Rectal smooth muscle tissue (tissue), 1 donor: ENCODE results near the gene NPAS2.

Experiments used
- H3K27ac ChIP-seq: one replicate; pipeline ENCODE4 v1.7.0; 2013; ENCODE audit warnings: low read depth, low read length, inconsistent platforms
- H3K27me3 ChIP-seq: one replicate; pipeline ENCODE4 v1.7.0; 2013; ENCODE audit warnings: low read length; ENCODE audit not compliant: control insufficient read depth, insufficient read depth
- H3K36me3 ChIP-seq: one replicate; pipeline ENCODE4 v1.7.0; 2013; ENCODE audit warnings: low read length; ENCODE audit not compliant: control insufficient read depth, insufficient read depth
- H3K4me1 ChIP-seq: one replicate; pipeline ENCODE4 v1.7.0; 2013; ENCODE audit warnings: low read length; ENCODE audit not compliant: control insufficient read depth, insufficient read depth
- H3K4me3 ChIP-seq: one replicate; pipeline ENCODE4 v1.7.0; 2013; ENCODE audit warnings: low read length
- H3K9ac ChIP-seq: one replicate; pipeline ENCODE4 v1.7.0; 2013; ENCODE audit warnings: low read length

NPAS2 gene

DNA sequence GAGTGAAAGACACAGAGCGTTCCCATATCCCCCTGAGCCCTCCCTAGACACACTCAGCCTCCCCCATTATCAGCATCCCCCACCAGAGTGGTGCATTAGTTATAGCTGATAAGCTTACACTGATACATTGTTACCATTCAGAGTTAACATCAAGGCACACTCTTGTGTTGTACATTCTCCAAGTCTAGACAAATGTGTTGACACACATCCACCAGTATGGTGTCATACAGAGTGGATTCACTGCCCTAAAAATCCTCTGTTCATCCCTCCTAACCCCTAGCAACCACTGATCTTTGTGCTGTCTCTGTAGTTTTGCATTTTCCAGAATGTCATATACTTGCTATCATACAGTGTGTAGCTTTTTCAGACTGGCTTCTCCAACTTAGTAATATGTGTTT, 104.2 kb downstream of the NPAS2 start:
- Histone ChIP-seq H3K27me3 (no peaks in the 10 kb centered on the region), H3K27ac (peak overlapping the region; percentile 62), H3K36me3 (no peaks in the 10 kb centered on the region), H3K4me1 (peaks cover 3% of the 10 kb centered on the region), H3K4me3 (peak overlapping the region; percentile 44), H3K9ac (no peak overlapping the region)

GRCh38 chr2:100924520-100925451, 104.8 kb downstream of the NPAS2 start:
- H3K27ac ChIP-seq: peak overlapping the region; percentile 62

GRCh38 chr2:100928235-100928634, 108.3 kb downstream of the NPAS2 start:
- no peak overlapping the region for H3K4me3 ChIP-seq

More at GRCh38 chr2:100924520-100925451, 104.8 kb downstream of the NPAS2 start:
- H3K36me3 ChIP-seq: no peaks in the 10 kb centered on the region
- H3K27me3 ChIP-seq: no peaks in the 10 kb centered on the region
- peak overlapping the region; percentile 44 for H3K4me3 ChIP-seq
- H3K4me1 ChIP-seq: peaks cover 3% of the 10 kb centered on the region
- H3K9ac ChIP-seq: no peak overlapping the region

GRCh38 chr2:100929147-100929546, 109.2 kb downstream of the NPAS2 start:
- H3K4me3 ChIP-seq: no peak overlapping the region
- no peaks in the 10 kb centered on the region for H3K27me3 ChIP-seq
- peaks cover 3% of the 10 kb centered on the region for H3K4me1 ChIP-seq
- H3K27ac ChIP-seq: no peak overlapping the region
- H3K9ac ChIP-seq: no peak overlapping the region
- peaks cover 2% of the 10 kb centered on the region for H3K36me3 ChIP-seq

More at GRCh38 chr2:100928235-100928634, 108.3 kb downstream of the NPAS2 start:
- H3K4me1 ChIP-seq: peaks cover 3% of the 10 kb centered on the region
- H3K9ac ChIP-seq: no peak overlapping the region
- H3K36me3 ChIP-seq: no peaks in the 10 kb centered on the region
- no peak overlapping the region for H3K27ac ChIP-seq
- no peaks in the 10 kb centered on the region for H3K27me3 ChIP-seq

DNA sequence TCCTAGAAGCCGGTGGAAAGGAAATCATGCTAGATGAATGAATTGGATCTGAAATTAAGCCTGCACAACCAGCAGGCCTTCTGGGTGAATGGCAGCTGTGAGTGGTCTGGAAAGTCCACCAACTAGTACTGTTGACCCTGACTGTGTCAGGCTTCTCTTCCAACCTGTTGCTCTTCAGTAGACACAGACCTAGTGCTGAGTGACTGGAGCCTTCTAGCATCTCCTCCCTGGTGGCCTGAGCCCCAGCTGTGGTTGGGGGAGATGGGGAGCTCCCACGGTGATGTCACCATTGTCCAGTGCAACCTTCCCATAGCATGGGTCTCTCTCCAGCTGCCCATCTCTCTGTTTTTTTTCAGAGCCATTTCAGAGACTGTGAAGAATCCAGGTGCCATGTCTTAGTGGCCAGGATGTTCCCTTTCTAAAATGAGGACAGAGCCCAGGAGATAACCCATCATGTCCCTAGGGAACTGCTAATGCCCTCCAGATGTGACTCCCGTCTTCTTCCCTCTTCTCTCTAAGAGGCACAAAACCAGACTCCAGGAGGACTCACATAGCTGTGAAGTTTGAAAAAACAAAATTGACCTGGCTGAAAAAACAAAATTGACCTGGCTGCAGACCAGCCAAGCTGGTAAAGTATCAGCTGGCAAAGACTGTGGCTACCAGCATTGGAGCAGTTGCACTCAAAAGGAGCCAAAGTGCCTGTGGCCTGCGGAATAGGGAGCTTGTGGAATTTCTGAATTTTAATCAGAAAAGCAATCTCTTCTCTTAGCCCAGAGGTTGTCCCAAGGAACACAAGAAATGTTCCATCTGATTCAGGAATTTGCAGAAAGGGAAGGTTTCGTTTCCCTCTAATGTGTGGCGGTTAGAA, 114.8 kb downstream of the NPAS2 start:
- no peak overlapping the region for H3K27ac ChIP-seq
- no peak overlapping the region for H3K4me3 ChIP-seq
- H3K9ac ChIP-seq: no peak overlapping the region
- no peaks in the 10 kb centered on the region for H3K27me3 ChIP-seq
- H3K4me1 ChIP-seq: no peaks in the 10 kb centered on the region
- H3K36me3 ChIP-seq: peaks cover 2% of the 10 kb centered on the region

DNA sequence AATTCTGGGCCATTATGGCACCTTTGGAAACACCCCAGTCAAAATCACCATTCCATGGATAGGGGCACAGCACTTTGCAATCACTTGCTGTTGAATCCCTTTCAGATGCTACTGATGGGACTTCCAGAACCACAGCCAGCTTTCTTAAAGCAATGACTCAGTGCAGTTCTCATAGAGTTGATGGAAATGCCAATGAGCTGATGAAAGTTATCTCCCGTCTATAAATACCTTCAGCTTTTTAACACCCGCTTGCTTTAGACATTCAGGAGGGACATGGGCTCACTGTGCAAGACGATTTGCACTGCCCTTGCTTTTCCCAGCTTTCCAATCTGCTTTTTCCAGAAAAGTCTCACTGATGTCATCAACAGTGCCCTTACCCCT, 115.4 kb downstream of the NPAS2 start:
- no peaks in the 10 kb centered on the region for H3K27me3 ChIP-seq
- H3K4me3 ChIP-seq: no peak overlapping the region
- no peak overlapping the region for H3K9ac ChIP-seq
- no peaks in the 10 kb centered on the region for H3K4me1 ChIP-seq
- H3K36me3 ChIP-seq: peaks cover 2% of the 10 kb centered on the region
- H3K27ac ChIP-seq: no peak overlapping the region

DNA sequence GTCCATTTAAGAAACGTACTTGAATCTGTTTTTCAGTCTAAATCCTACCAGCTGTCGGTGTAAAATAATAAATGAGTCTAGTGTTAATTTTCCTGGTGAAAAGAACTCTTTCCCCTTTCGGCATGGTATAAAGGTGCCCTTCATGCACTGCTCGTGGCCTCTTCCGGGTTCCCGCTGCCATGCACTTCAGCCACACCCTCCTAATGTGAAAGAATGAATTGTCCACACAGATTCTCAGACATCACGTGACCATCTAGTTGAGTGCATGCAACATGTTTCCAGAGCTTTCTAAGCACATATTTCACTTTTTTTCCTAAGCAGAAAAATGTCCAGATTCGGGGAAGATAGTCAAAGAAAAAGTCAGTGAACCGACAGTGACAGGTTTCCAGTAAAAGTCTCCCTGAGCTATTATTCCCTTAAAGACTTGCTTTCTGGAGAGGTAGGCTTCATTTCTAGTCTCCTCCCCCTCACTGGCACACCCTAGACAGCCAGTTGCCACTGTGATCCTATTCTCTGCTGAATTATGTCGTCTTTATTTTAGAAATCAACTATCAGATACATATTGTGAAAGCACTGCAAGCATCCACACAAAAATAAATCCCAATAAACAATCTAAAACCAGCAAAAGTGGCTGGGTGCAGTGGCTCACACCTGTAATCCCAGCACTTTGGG, 116.3 kb downstream of the NPAS2 start:
- Histone ChIP-seq H3K4me1 (no peaks in the 10 kb centered on the region), H3K9ac (no peak overlapping the region), H3K27me3 (no peaks in the 10 kb centered on the region), H3K36me3 (peaks cover 2% of the 10 kb centered on the region), H3K27ac (no peak overlapping the region), H3K4me3 (no peak overlapping the region)

- Histone ChIP-seq H3K27me3 (no peaks in the 10 kb centered on the region), H3K27ac (no peak overlapping the region), H3K9ac (no peak overlapping the region), H3K4me1 (no peaks in the 10 kb centered on the region), H3K36me3 (peaks cover 2% of the 10 kb centered on the region), H3K4me3 (no peak overlapping the region)
These were observed 117.1 kb downstream of the NPAS2 start for GRCh38 chr2:100936972-100937542.

DNA sequence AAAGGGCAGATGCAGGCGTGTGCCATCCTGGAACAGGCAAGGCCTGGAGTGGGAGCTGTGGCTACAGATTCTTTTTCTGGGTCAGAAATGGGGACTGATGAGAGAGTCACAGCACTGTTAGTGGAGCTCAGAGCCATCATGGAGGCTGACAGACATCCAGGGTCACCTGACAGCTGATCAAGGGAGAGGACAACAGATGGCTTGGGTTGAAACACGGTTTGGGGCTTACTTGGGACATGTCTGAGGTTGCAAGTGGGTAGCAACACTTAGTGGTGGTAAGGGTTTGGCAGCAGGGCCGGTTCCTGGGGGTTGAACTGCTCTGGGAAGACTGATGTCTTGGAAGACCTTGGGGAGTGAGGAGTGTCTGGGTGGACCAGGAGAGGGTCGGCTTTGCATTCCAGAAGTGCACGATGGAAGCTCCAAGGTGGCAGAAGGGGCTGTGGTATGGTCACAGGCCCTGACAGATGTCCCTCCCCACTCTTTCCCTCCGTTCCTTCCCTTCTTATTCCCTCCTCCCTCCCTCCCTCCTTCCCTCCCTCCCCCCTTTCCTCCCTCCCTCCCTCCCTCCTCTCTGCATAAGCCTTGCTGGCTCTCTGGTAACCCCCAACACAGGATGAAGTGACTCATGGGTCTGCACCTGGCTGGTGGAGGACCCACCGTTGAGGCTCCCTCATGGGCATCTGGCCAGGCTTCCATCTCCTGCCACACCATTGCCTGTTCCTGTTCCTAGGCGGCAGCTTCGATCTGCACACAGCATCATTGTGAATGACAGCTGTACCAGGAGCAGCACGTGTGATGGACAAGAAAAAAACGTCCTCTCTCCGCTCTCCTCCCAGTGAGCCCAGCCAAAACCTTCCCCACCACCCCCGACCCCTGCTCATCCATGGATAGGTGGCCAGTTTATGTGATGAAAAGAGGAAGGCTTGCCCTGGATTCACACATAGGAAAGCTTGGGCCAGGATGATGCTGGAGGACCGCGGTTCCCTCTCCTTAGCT, 118.4 kb downstream of the NPAS2 start:
- Histone ChIP-seq H3K27me3 (no peaks in the 10 kb centered on the region), H3K4me3 (no peak overlapping the region), H3K36me3 (peaks cover 2% of the 10 kb centered on the region), H3K4me1 (no peaks in the 10 kb centered on the region), H3K9ac (no peak overlapping the region), H3K27ac (no peak overlapping the region)

DNA sequence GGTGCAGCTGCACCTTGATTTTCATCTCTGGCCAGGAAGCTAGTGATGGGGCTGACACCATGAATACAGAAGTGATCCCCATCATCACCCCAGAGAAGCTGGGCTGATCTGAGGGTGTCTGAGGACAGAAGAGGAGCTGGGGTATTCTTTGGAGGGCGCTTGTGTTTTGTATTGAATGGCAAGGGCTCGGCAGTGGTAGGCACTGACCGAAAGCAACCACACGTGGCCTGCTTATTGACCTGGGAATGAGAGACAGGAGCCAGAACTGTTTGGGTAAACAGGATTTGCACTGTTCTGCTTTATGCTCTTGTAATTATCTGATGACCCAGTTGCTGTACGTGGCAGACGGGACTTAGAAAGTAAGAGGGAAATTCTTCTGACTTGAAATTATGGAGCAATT, 119.5 kb downstream of the NPAS2 start:
- Histone ChIP-seq H3K4me3 (no peak overlapping the region), H3K27me3 (no peaks in the 10 kb centered on the region), H3K27ac (no peak overlapping the region), H3K9ac (no peak overlapping the region), H3K4me1 (no peaks in the 10 kb centered on the region), H3K36me3 (no peaks in the 10 kb centered on the region)

GRCh38 chr2:100940240-100940639, 120.3 kb downstream of the NPAS2 start:
- H3K27me3 ChIP-seq: no peaks in the 10 kb centered on the region
- H3K36me3 ChIP-seq: no peaks in the 10 kb centered on the region
- H3K4me3 ChIP-seq: no peak overlapping the region
- H3K9ac ChIP-seq: no peak overlapping the region
- H3K4me1 ChIP-seq: no peaks in the 10 kb centered on the region
- H3K27ac ChIP-seq: no peak overlapping the region
